Fibroblast of lung (primary cell): ENCODE results near the gene ZNF813.

Experiments used
- CTCF ChIP-seq, 2 donors: IDR thresholded peaks in 1 of 2; conservative IDR thresholded peaks in 1 of 2; 1 replicate in 1 of 2; 2 replicates in 1 of 2; pipeline ENCODE4 v1.5.1; 2011 to 2012; ENCODE audit warnings: low read length in 2 of 2, control low read depth in 1 of 2, inconsistent platforms in 1 of 2, low read depth in 1 of 2, mild to moderate bottlenecking in 1 of 2
- EZH2 ChIP-seq: IDR thresholded peaks from 2 replicates; pipeline ENCODE4 v1.5.1; 2012; ENCODE audit warnings: low read length, control low read depth, mild to moderate bottlenecking; ENCODE audit errors: missing control alignments

GRCh38 chr19:53471916-53472315 lies 4.4 kb downstream of the ZNF813 start:
- no peak for TF ChIP-seq CTCF (conservative IDR thresholded peaks at IDR 0.05 in 1 of 2, IDR thresholded peaks at IDR 0.05 in 1 of 2; ENCODE audit: low read depth in 1 of 2, low read length in 2 of 2)
- no peak for TF ChIP-seq EZH2
